ENCODE measurements around the gene MLLT3. TPM values are rescaled to one million over a fixed set of nuclear protein-coding genes. Genes with fewer than 3 reads are reported as not detected.

MLLT3 gene
- total RNA-seq, 1 donor from 2014 or later, result 16.9 TPM

GRCh38 chr9:20297646-20298084, 324.6 kb downstream of the MLLT3 start:
- DNase-seq, result no peak

DNA sequence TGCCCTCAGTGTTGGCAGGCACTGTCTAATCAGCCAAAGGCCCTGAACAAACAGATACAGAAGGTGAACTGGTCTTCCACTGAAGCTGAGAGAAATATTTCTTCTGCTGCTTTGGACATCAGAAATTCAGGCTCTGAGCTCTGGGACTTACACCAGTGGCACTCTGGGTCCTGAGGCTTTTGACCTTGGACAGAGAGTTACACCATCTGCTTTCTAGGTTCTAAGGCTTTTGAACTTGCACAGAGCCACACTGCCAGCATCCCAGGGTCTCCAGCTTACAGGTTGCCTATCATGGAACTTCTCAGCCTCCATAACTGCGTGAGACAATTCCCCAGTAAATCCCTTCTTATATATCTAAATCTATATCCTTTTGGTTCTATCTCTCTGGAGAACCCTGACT, 326.7 kb downstream of the MLLT3 start:
- DNase-seq, result no peak

GRCh38 chr9:20294046-20294750, 328.1 kb downstream of the MLLT3 start:
- DNase-seq, result no peak

GRCh38 chr9:20292002-20292401, 330.3 kb downstream of the MLLT3 start:
- DNase-seq, result no peak

Small RNA genes within 50 kb of the gene (small RNA-seq; reads per million reads assigned to genes)
- gene MIR4473 (ENCODE audit: low replicate concordance), result 0.09 reads per million
- not detected for gene MIR4474 (ENCODE audit: low replicate concordance)
- not detected for gene RNU4-26P (ENCODE audit: low replicate concordance)

Other genes starting within 250 kb of the MLLT3 start
- gene FOCAD, start 61.8 kb upstream of the MLLT3 start, total RNA-seq, result 48.3 TPM